Fibroblast of mammary gland (primary cell): ENCODE results near the gene DOCK4.

Source experiments
- DNase-seq: peaks from one replicate; pipeline ENCODE4 v3.0.0-alpha.2; 2010; ENCODE audit warnings: low read depth
- H3K4me3 ChIP-seq: 2 replicates; pipeline ENCODE4 v1.5.1; 2011; ENCODE audit warnings: low read depth, mild to moderate bottlenecking, low read length, moderate library complexity; ENCODE audit not compliant: control insufficient read depth
- TF ChIP-seq, protein P1 (sequence below): conservative IDR thresholded peaks from 2 replicates; pipeline ENCODE4 v1.5.1; 2011; ENCODE audit warnings: low read depth, low read length, inconsistent platforms; ENCODE audit not compliant: control insufficient read depth, insufficient read depth

Gene DOCK4

DNA sequence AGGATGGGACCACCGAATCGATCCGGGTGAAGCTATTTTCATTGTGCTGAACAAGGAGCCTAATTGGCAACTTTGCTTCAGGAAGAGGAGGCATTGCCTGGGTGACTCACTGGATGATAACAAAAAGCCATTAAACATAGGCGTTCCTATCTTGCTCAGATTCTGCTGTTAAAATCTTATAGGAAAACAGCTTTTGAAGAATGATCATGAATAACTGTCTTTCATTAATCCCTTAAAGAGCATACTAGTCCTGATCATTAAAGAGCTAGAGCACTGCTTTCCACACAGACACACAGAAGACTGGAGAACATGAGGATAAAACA lies 469.7 kb downstream of the DOCK4 start:
- no peak for DNase-seq
- no peak overlapping the region for H3K4me3 ChIP-seq
- TF ChIP-seq, protein P1, sequence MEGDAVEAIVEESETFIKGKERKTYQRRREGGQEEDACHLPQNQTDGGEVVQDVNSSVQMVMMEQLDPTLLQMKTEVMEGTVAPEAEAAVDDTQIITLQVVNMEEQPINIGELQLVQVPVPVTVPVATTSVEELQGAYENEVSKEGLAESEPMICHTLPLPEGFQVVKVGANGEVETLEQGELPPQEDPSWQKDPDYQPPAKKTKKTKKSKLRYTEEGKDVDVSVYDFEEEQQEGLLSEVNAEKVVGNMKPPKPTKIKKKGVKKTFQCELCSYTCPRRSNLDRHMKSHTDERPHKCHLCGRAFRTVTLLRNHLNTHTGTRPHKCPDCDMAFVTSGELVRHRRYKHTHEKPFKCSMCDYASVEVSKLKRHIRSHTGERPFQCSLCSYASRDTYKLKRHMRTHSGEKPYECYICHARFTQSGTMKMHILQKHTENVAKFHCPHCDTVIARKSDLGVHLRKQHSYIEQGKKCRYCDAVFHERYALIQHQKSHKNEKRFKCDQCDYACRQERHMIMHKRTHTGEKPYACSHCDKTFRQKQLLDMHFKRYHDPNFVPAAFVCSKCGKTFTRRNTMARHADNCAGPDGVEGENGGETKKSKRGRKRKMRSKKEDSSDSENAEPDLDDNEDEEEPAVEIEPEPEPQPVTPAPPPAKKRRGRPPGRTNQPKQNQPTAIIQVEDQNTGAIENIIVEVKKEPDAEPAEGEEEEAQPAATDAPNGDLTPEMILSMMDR, result no peak

DNA sequence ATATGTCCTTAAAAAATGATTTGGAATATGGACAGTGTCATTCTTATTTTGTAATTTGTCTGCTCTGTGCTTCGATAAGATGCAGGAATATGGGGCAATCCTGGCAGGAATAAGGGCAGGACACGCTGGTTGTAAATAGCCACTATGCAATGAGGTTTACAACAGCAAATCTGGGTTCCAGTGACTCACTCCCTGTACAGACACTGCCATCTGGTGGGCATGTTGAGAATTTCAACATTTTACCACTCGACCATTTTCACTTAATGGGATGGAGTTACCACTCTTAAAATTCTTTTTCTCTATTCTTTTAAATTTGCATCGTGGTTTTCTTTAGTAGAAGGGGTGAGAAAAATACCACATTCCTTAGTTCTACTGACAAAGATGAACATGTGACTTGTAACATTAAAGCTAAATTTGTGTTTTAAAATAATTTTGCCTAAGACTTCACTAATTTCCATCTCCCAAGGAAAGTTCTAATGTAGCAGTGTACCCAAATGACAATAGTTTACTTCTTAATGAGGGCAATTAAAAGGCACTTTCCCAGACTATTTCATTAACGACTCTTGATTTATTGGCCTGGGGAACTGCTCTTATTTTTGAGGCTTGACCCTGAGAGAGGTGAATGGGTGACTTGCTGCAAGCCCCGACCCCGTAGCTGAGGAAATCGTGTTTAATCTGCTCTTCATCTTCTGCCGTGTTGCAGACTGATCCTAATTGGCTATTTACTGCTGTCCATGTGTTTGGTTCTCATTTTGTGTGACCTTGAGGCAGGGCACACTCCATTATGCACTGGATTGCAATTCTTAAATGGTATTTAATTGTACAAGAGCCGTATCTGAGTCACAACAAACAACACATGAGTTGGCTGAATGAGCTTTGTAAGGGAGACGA lies 470.3 kb downstream of the DOCK4 start:
- no peak overlapping the region for H3K4me3 ChIP-seq

DNA sequence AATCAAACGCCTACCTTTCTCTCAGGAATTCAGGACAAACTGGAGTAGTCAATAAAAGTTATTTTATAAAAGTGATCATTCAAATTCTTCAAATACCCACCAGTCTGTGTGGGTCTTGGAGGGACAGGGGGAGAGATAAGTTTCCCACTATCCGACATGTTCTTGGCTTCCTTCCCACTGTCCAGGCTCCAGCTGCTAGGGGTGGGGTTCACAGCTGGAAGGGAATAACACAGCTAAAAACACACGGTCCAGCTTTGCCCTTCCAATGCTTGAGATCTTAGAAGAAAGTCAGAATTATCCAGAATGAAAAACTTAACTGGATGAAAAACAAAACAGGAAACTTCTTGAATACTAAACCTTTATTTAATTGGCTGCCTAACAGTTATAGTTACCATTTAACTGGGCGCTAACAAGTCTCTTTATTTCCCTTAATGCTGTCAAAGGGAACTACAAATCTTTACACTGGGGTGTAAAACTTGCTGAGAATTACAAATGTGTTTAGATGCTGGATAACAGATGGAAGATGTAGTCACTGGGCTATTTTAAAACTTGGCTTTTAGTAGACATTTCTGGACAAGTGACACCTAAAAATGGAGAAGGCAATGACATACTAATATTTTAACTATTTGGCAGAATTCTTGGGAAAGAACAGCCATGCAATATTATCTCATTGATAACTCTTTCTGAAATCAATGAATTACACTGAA lies 471.1 kb downstream of the DOCK4 start:
- H3K4me3 ChIP-seq, result no peak overlapping the region
- no peak for DNase-seq
- TF ChIP-seq, protein P1, result no peak

More for the DNA sequence above, 470.3 kb downstream of the DOCK4 start:
- TF ChIP-seq, protein P1, result peak; percentile 85
- DNase-seq, result peak; percentile 80

DNA sequence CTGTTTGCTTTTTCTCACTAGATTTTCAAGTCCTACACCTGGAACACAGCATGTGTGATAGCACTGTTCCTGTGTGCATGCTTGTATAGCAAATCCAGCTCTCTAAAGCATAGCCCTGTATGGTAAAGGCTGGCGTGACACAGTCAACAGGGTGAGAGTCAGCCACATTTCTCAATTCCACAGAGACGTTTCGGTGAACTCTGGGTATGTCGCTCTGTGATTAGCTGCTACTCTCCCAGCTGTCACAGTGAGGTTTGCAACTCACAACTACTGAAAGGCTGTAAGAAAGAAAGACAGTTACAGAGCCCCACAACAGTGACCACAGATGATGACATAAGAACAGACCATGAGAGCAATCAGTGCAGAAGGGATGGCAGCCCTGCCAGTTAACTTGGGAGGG lies 473.3 kb downstream of the DOCK4 start:
- TF ChIP-seq, protein P1, result no peak
- H3K4me3 ChIP-seq, result no peak overlapping the region
- DNase-seq, result no peak

DNA sequence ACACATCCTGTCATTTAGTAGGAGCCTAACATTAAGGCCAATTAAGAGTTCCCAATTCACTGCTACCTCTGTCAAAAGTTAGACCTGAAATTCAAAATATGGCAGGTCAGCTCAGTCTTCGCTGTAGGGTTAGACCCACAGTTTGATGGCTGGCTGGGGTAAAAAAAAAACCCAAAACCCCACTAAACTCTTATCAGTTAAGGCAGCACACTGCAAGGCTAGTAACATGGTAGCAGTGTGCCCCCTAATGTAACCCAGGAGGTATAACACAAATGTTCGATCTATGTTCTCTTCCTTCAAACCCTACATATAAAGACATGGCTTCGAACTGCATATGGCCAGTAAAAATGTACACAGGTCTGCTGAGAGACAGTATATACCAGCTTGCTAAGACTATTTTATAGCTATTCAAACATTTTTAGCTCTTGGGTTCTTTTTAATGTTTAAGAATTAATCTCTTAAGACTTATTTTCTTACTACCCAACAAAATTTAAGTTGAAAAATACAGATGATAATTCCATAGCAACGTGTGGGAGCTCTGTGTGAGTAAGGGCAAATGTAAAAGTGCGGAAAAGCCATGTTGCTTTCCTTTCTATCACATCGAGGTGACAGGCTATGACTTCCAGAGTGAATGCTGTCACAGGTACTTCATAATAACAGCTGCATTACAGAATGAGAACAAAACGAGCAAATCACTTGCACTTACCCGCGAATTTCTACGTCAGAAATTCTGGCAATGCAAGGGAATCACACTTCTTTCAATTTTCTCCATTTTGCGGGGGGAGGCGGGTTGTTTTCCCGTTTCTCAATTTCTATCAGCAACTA lies 475.5 kb downstream of the DOCK4 start:
- H3K4me3 ChIP-seq, result no peak overlapping the region
- peak; percentile 54 for DNase-seq
- TF ChIP-seq, protein P1, result peak; percentile 57

DNA sequence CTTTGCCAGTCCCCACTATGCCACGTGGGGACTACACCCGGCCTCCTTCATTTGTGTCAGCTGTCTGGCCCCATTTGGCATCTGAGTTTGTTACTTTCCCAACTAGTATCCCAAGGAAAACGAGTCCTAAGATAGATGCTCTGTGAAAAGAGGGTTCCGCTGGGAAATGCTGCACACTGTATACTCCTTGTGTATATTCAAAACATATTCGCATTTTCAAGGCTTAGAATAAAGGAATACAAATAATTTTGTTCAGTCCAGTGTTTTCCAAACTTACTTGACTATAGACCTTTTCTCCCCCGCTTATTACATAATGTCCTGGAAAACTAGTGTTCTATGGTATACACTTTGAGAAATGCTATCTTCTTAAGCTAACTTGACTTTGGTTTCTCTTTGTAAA lies 476.1 kb downstream of the DOCK4 start:
- no peak for DNase-seq
- H3K4me3 ChIP-seq, result no peak overlapping the region
- TF ChIP-seq, protein P1, result no peak
